Ovary (tissue), 9 donors: ENCODE measurements around the gene DUSP16. TPM values are rescaled to one million over a fixed set of nuclear protein-coding genes. Genes with fewer than 3 reads are reported as not detected.

Source experiments
- DNase-seq, 5 donors: peaks; one replicate each; pipeline ENCODE4 v3.0.0-alpha.2; 2019 to 2020
- H3K27ac ChIP-seq, 2 donors: fragments of 200-600 bp; one replicate each; pipeline versions ENCODE4 v1.5.1 to v1.8.0; 2019 to 2022
- H3K27me3 ChIP-seq: fragments of 200-600 bp; one replicate; pipeline ENCODE4 v1.8.0; 2022
- H3K36me3 ChIP-seq: fragments of 200-600 bp; sonication (generic); one replicate; pipeline ENCODE4 v1.5.1; 2019
- H3K4me1 ChIP-seq: one replicate; pipeline ENCODE4 v1.8.1; 2013; ENCODE audit warnings: mild to moderate bottlenecking, moderate library complexity; ENCODE audit not compliant: insufficient read depth
- H3K4me3 ChIP-seq: fragments of 200-600 bp; sonication (generic); one replicate; pipeline ENCODE4 v1.5.1; 2017
- H3K9me3 ChIP-seq, 2 donors: fragments of 200-600 bp in 1 of 2; sonication (generic) in 1 of 2; one replicate each; pipeline versions ENCODE4 v1.5.1 to v1.8.1; 2013 to 2019; ENCODE audit warnings: mild to moderate bottlenecking in 1 of 2, moderate library complexity in 1 of 2
- CTCF ChIP-seq, 3 donors: fragments of 450-650 bp in 2 of 3; fragments of 200-600 bp in 1 of 3; IDR thresholded peaks; one replicate each; pipeline versions ENCODE4 v1.5.1 to v1.8.0; 2016 to 2022; ENCODE audit warnings: antibody characterized with exemption in 3 of 3, mild to moderate bottlenecking in 1 of 3
- EP300 ChIP-seq: sonication (generic); formaldehyde crosslinking; IDR thresholded peaks from one replicate; pipeline ENCODE4 v1.6.1; 2017; ENCODE audit warnings: antibody characterized with exemption
- POLR2A ChIP-seq: fragments of 450-650 bp; IDR thresholded peaks from one replicate; pipeline ENCODE4 v1.6.1; 2017; ENCODE audit warnings: antibody characterized with exemption, mild to moderate bottlenecking, moderate library complexity
- WGBS, 3 donors: extraction: QIAGEN DNeasy Blood & Tissue Kit in 1 of 3; methylation state at CpG; one replicate each; pipeline versions ENCODE4 v1.1.5 to v1.1.7; 2013 to 2017; 5-methylcytosine and 5-hydroxymethylcytosine counted together
- intact Hi-C, 4 donors: fragments of 100-400 bp; cut with DNase I; formaldehyde crosslinking; loops; one replicate each; pipeline versions ENCODE4 v1.11.0 to v1.15.1; 2022 to 2023
- polyA plus RNA-seq, 2 donors: library from polyadenylated mRNA; stranded (reverse); fragments of 200-250 nt in 1 of 2; fragments of 350-450 nt in 1 of 2; fragmentation: Illumina TruSeq in 1 of 2; extraction: RNeasy Lipid Tissue Mini Kit (QIAGEN cat#74804) in 1 of 2; gene quantifications; one replicate each; pipeline ENCODE4 v1.2.3, GENCODE V29; 2013 to 2014
- total RNA-seq, 7 donors: library from RNA; depleted of rRNA in 2 of 7; stranded (reverse); fragments of >200 nt in 2 of 7; fragmentation: NEBNext Ultra II Directional in 3 of 7; extraction: Animal tissue kit (Norgen Biotek cat#: 25700) in 3 of 7; gene quantifications; one replicate each; pipeline versions ENCODE4 v1.1.0 to v1.2.4, GENCODE V29; 2016 to 2023
- donor health status: DM: no; HTN: no; CAD: no; lungs with moderate emphysema.
- donor health status: DM: no; HTN: no; CAD: no.
- donor health status: Bipolar disorder and iron deficiency.
- donor health status: DM: yes; HTN: yes; CAD: no.
- donor health status: DM: no; HTN: no; CAD: no.
- donor health status: DM: yes; HTN: yes; CAD: no.

Gene DUSP16
- total and polyA plus RNA-seq, 9 donors = 12.5 to 54.0 (median 27.3) TPM

- Histone ChIP-seq H3K4me1 (no peaks in the 10 kb centered on the region), H3K4me3 (no peak overlapping the region), H3K9me3 (no peaks in the 10 kb centered on the region), H3K36me3 (no peaks in the 10 kb centered on the region), H3K27me3 (no peaks in the 10 kb centered on the region), H3K27ac (no peak overlapping the region)
- DNase-seq = no peak
- WGBS, 3 donors = 88 to 90% (median 89%) methylated on average over 4 of the region's 4 CpGs
- TF ChIP-seq CTCF (IDR thresholded peaks at IDR 0.05) (no peak), EP300 (no peak), POLR2A (no peak)
- intact Hi-C loops = no loop called here
Observed at GRCh38 chr12:12519354-12519998, 43.2 kb downstream of the DUSP16 start.

- no peak for TF ChIP-seq POLR2A
- no peak for TF ChIP-seq CTCF (IDR thresholded peaks at IDR 0.05)
- TF ChIP-seq EP300 = no peak
- DNase-seq = no peak
- no peak overlapping the region for H3K27ac ChIP-seq
- no peaks in the 10 kb centered on the region for H3K4me1 ChIP-seq
- H3K9me3 ChIP-seq = no peaks in the 10 kb centered on the region
- no peaks in the 10 kb centered on the region for H3K27me3 ChIP-seq
- intact Hi-C loops = no loop called here
- H3K36me3 ChIP-seq = no peaks in the 10 kb centered on the region
- no peak overlapping the region for H3K4me3 ChIP-seq
- 50 to 57% (median 52%) methylated on average over 4 of the region's 4 CpGs for WGBS, 3 donors
Observed at GRCh38 chr12:12518919-12519318, 43.7 kb downstream of the DUSP16 start.

DNA sequence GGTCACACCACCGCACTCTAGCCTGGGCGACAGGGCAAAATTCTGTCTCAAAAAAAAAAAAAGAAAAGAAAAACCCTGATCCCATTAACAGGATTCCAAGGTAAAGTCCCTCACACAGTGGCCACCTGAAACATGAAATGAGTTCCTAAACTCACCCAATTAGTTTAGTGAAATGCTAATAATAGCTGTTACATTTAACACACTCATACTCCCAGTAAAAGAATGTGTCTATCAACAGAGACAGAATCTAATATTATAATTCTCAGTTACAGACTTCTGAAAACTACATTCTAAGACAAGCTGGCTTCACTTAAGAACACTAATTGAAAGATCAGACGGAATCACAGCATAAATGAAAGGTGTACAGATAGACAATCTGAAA lies 44.2 kb downstream of the DUSP16 start:
- Histone ChIP-seq H3K9me3 (no peaks in the 10 kb centered on the region), H3K4me1 (no peaks in the 10 kb centered on the region)
- intact Hi-C loops = no loop called here

DNA sequence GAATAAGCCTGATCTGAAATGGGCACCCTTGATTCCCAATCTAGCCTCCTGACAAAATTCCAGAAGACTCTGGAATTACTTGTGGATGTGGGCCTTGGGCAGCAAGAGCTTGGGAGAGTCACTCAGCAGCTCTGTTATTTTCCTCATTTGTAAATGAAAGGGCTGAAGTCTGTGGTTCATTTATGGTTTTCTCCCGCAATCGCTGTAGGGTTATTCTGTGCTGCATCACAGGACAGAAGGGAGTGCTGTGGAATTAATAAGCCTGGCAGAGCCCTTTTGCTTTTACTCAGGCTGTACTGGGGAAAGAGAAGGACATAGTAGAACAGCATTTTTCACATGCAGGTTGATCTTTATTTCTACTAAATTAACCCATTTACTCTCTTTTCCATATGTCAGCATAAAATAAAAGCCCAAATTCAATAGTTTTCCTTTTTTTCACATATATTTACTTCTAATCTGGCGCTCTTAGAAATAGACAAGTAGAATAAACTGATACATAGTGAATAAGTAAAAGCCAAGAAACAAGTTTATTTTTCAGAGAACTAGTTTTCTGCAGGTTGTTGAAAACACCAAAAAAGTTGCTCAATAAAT lies 49.2 kb downstream of the DUSP16 start:
- H3K27ac ChIP-seq = no peak overlapping the region
- no peaks in the 10 kb centered on the region for H3K4me1 ChIP-seq
- H3K36me3 ChIP-seq = no peaks in the 10 kb centered on the region
- H3K27me3 ChIP-seq = no peaks in the 10 kb centered on the region
- no peak for TF ChIP-seq EP300
- TF ChIP-seq CTCF (IDR thresholded peaks at IDR 0.05) = no peak
- no peak for TF ChIP-seq POLR2A
- intact Hi-C loops = no loop called here
- H3K4me3 ChIP-seq = no peak overlapping the region
- DNase-seq = no peak
- no peaks in the 10 kb centered on the region for H3K9me3 ChIP-seq
- 91 to 97% (median 95%) methylated on average over 3 of the region's 3 CpGs for WGBS, 3 donors

More for the DNA sequence above, 44.2 kb downstream of the DUSP16 start:
- Histone ChIP-seq H3K27me3 (no peaks in the 10 kb centered on the region), H3K4me3 (no peak overlapping the region), H3K36me3 (no peaks in the 10 kb centered on the region), H3K27ac (no peak overlapping the region)
- no peak for TF ChIP-seq CTCF (IDR thresholded peaks at IDR 0.05)
- no peak for TF ChIP-seq EP300
- TF ChIP-seq POLR2A = no peak
- 88 to 93% (median 90%) methylated on average over 3 of the region's 3 CpGs for WGBS, 3 donors
- no peak for DNase-seq
